GM13977 (cell line): ENCODE data around the gene B4GALT3.
A peak's percentile ranks its signal among the peaks of the same experiment; 100 is the strongest.

Source experiments
- DNase-seq: peaks from one replicate; pipeline ENCODE4 v3.0.0; 2012; ENCODE audit warnings: low spot score
- CTCF ChIP-seq: IDR thresholded peaks from 2 replicates; pipeline ENCODE4 v1.5.1; 2012; ENCODE audit warnings: mild to moderate bottlenecking, control low read depth; ENCODE audit not compliant: insufficient read depth; ENCODE audit errors: extremely low read depth, missing control alignments
- in situ Hi-C: fragments of 300-500 bp; cut with MboI; formaldehyde crosslinking; loops from one replicate; pipeline ENCODE4 v1.12.0; 2022; ENCODE audit warnings: low sequenced_read_pairs, low pct_unique_long_range_greater_than_20kb, mixed read lengths, inconsistent platforms; ENCODE audit not compliant: unreplicated experiment

B4GALT3 gene

DNA sequence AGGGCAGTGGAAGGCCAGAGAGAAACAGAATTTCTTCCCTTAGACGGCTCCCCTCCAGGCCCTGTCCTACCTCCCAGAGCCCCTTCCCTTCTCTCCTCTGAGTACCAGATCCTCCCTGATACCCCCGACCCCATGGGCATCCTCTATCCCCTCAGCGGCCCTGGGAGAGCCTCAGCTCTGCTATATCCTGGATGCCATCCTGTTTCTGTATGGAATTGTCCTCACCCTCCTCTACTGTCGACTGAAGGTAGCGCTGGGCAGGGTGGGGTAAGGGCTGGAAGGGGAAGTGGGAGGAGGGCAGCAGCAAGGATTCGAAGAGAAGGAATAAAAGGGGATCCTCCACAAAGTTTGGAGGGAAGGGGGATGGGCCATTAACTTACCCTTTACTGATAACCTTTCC is 40.5 kb upstream of the B4GALT3 start:
- DNase-seq, result no peak
- TF ChIP-seq CTCF, result no peak
- in situ Hi-C loops, result loop anchor here (10.0 kb wide), 1 partner anchor 157 kb away; no protein-coding TSS in a partner anchor

GRCh38 chr1:161216945-161217712 is 39.8 kb upstream of the B4GALT3 start:
- no peak for TF ChIP-seq CTCF
- in situ Hi-C loops, result loop anchor here (10.0 kb wide), 1 partner anchor 158 kb away; no protein-coding TSS in a partner anchor
- DNase-seq, result peak; percentile 45

- no peak for DNase-seq
Measured at GRCh38 chr1:161215076-161215475, 37.8 kb upstream of the B4GALT3 start, which contains the start of gene FCER1G. Gene FCER1G (plus strand): TSS chr1:161215295. CDS start chr1:161215322, 27 bp downstream.

GRCh38 chr1:161214369-161214768 is 37.1 kb upstream of the B4GALT3 start:
- DNase-seq, result no peak
- no peak for TF ChIP-seq CTCF
- in situ Hi-C loops, result loop anchor here (10.0 kb wide), 1 partner anchor 160 kb away; no protein-coding TSS in a partner anchor

More at GRCh38 chr1:161215076-161215475, 37.8 kb upstream of the B4GALT3 start, which contains the start of gene FCER1G:
- in situ Hi-C loops, result loop anchor here (10.0 kb wide), 1 partner anchor 160 kb away; no protein-coding TSS in a partner anchor
- no peak for TF ChIP-seq CTCF

DNA sequence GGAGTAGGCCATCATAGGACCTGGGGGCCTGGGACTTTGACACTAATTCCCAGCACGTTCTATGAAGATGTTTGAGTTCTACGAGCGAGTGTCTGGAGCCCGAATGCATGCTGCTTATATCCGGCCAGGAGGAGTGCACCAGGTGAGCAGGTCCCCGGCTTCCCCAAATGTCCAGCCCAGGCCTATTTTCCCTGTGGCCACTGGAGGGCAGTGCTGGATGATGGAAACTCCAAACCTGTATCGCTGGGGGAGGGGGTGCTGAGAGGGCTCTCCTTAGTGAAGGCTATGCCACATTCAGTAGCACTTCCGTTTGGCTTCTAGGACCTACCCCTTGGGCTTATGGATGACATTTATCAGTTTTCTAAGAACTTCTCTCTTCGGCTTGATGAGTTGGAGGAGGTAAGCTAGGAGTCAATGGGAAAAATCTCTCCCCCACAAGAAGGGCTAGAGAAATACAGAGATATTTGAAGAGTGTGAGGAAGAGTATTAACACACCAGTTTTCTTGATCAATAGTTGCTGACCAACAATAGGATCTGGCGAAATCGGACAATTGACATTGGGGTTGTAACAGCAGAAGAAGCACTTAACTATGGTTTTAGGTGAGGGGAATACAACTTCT is 32.6 kb upstream of the B4GALT3 start:
- in situ Hi-C loops, result loop anchor here (10.0 kb wide), 1 partner anchor 165 kb away; no protein-coding TSS in a partner anchor
- peak; percentile 90 for TF ChIP-seq CTCF
- DNase-seq, result peak; percentile 66

DNA sequence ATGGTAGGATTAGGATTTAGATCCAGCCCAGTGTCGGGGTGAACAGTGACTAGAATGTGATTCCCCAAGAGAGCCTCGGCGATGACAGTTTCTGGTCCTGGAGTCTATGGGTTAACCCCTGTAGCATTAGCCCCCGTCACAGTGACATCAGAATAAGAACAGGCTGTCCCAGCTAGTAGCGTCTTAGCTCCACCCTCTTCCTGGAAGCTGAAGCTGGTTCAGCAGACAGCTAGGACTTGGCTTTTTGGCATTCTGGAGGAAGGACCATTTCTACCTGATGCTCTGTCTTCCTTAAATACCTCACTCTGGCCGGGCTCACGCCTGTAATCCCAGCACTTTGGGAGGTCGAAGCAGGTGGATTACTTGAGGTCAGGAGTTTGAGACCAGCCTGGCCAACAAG is 29.9 kb upstream of the B4GALT3 start:
- in situ Hi-C loops, result no loop called here
- no peak for TF ChIP-seq CTCF
- no peak for DNase-seq
